Activated gamma-delta T cell treated with anti-CD3 and anti-CD28 coated beads, Interleukin-2, amount 50 U/mL, for 16 hours (primary cell): ENCODE measurements around the gene FERD3L.

Source experiments
- DNase-seq: peaks from one replicate; pipeline ENCODE4 v3.0.0-alpha.2; 2020; ENCODE audit warnings: low read depth

FERD3L gene

DNA sequence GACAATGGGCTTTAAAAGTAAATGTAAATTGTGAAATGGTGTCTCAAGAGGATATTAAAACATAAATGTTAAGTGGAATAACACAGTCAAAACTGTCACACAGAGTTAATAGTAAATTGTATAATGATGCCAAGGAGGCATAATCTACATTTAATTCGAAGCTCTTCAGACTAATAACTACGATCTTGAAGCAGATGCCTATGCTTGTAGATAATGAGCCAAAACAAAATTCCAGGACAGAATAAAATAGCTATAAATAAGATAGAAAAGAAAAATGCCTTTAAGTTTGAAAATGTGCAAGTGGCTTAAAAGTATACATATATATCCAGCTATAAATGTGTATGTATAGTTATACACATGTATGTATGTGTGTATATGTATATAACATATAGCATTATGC, 45.3 kb downstream of the FERD3L start:
- no peak for DNase-seq

DNA sequence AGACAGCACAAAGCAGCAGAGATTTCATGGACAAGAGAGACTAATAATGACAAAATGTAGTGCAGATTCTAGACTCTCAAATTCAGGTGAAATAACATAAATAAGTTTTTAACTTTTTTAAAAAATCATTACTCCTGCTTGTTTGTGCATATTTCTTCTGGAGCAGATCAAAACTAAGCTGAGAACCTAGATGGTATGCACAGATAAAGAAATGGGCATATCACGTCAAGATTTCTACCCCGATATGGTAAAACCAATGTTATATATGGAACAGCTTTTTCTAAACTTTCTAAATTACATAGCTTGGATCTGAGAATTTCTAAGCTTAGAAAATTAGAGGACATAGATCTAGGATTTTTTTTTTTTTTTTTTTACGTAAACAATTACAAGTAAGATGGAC, 46.0 kb downstream of the FERD3L start:
- no peak for DNase-seq

DNA sequence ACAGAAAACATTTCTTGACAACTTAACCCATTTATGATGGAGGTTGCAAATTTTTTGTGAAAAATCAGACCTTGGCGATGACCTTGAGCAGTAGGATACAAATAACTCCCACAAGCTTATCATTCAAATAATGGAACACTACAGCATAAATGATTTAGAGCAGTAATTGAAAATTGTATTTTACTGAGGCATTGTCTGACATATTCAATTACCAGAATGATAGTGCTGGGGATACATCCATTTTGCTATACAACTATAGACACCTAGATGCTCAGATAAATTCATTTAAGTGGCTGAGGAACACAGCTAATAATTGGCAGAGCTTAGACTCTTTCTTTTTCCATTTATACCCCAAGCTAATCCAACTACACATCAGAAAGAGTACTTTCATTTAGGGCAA, 46.7 kb downstream of the FERD3L start:
- DNase-seq: no peak

DNA sequence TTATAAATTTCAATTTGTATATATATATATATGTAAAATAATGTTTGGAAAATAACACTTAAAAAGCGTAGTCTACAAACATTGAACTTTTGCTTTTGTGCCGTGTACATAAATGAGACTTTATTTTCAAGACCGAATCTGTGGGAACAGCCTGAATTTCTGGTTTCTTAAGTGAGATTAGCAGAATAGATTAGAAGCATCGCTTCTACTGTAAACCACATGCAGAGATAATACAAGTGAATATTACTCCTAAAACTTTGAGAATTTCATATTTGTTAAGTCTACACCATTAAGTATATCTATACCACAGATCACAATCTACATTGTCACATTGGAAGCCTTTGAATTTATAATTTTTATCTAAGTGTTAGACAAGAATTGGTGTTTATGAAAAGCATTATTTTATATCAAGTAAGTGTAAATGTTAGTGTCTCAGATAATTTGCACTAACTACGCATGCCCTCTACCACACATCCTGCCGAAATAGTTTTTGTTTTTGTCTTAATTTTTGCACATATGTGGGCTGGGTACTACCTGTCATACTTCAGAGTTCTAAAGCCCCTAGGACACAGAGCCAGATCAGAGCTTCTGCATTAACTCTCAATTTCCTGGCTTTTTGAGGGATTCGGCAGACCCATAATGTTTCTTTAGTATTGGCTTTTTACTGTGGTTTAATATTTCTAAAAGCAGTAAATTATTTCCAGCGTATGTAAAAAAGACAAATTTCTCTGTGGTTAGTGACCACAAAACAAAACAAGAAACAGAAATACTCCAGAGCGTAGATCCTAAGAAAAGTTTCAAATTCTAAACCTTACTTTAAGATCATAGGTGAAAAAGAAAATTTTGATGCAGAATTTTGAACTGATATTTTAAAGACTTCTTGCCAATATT, 47.8 kb downstream of the FERD3L start:
- DNase-seq: no peak

DNA sequence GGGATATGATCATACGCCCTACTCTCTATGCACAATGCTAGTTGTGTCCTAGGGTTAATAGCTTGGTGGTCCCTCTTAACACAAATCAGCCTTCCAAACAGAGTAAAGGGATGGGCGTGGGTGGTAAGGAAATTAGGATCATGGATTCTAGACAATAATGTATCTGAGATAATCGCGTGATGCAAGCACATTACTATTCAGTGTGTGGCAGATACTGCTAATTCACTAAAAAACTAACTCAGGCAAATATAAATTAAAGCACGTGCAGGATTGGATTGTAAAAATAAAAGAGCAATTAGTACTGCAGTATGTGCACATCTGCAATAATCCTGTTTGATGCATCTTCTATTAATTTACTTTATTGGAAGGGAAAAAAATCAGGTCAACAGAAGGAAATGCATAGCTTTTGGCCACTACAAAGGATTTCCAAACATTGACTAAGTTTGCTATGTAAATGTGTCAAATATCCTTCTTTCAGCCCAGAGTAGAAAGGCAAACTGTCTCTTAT, 49.8 kb downstream of the FERD3L start:
- DNase-seq: no peak
